Ovary (tissue), 3 donors: ENCODE measurements around the gene NPFFR2.

Source experiments
- CTCF ChIP-seq, 3 donors: fragments of 450-650 bp in 2 of 3; fragments of 200-600 bp in 1 of 3; IDR thresholded peaks; one replicate each; pipeline versions ENCODE4 v1.5.1 to v1.8.0; 2016 to 2022; ENCODE audit warnings: antibody characterized with exemption in 3 of 3, mild to moderate bottlenecking in 1 of 3
- EP300 ChIP-seq: sonication (generic); formaldehyde crosslinking; IDR thresholded peaks from one replicate; pipeline ENCODE4 v1.6.1; 2017; ENCODE audit warnings: antibody characterized with exemption
- POLR2A ChIP-seq: fragments of 450-650 bp; IDR thresholded peaks from one replicate; pipeline ENCODE4 v1.6.1; 2017; ENCODE audit warnings: antibody characterized with exemption, mild to moderate bottlenecking, moderate library complexity
- donor health status: DM: no; HTN: no; CAD: no.

- TF ChIP-seq CTCF (IDR thresholded peaks at IDR 0.05) (no peak), POLR2A (no peak), EP300 (no peak)
These were observed 104.6 kb downstream of the NPFFR2 start for GRCh38 chr4:72136429-72136828.
